ENCODE data around the gene MCC.
"Not testable (repeated sequence)": the region's sequence is repeated elsewhere in the genome, so short reads cannot be mapped to it uniquely, and the experiment has no call there.

The MCC gene

DNA sequence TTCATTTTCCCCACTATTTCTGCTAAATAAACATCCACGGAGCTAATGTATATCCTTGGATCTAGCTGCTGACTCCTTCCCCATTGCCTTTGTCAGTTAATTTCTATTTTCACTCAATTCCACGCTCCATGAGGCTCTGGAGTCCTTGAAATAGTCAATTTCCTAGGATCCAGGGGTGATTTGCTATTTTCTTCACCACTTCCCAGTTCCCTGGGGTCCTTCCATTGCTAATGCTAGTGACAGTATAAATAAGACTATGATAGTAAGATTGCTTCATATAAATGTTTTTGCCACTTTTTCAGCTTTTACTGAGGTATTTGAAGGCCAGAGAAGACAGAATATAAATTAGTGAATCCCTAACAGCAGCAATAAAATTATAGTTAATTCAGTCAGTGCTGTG is 66.6 kb downstream of the MCC start:
- DNase-seq, result no peak

GRCh38 chr5:113405530-113405929 is 82.7 kb downstream of the MCC start:
- DNase-seq, result no peak

- no peak for DNase-seq
These were observed 84.0 kb downstream of the MCC start for GRCh38 chr5:113404269-113404668.

- DNase-seq, result not testable (repeated sequence)
These were observed 90.3 kb downstream of the MCC start for GRCh38 chr5:113397986-113398385.

GRCh38 chr5:113397046-113397445 is 91.2 kb downstream of the MCC start:
- no peak for DNase-seq

- DNase-seq, result no peak
These were observed 93.6 kb downstream of the MCC start for GRCh38 chr5:113394658-113395057.

GRCh38 chr5:113390224-113390623 is 98.0 kb downstream of the MCC start:
- no peak for DNase-seq

GRCh38 chr5:113389116-113389515 is 99.1 kb downstream of the MCC start:
- DNase-seq, result no peak

DNA sequence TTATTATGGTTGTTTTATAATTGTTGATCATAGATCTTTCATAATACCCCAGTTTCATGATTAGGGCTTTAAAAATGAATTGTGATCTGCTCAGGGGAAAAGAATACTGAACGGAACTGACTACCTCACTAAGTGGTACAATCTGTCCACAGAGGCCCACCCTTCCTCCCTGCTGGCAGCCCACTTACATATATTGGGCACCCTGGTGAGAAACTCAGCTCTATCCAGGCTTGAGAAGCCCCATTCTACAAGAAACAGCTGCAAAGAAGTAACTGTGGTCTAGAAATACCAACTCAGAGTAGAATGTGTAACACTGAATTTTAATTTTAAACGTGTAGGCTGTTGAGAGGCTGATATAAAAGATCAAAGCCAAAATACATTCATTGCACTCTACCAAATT is 100.4 kb downstream of the MCC start:
- peak; percentile 24 for DNase-seq

GRCh38 chr5:113384782-113385285 is 103.4 kb downstream of the MCC start:
- DNase-seq, result no peak

GRCh38 chr5:113382731-113383130 is 105.5 kb downstream of the MCC start:
- DNase-seq, result peak; percentile 22

GRCh38 chr5:113381791-113382190 is 106.5 kb downstream of the MCC start:
- peak; percentile 39 for DNase-seq

DNA sequence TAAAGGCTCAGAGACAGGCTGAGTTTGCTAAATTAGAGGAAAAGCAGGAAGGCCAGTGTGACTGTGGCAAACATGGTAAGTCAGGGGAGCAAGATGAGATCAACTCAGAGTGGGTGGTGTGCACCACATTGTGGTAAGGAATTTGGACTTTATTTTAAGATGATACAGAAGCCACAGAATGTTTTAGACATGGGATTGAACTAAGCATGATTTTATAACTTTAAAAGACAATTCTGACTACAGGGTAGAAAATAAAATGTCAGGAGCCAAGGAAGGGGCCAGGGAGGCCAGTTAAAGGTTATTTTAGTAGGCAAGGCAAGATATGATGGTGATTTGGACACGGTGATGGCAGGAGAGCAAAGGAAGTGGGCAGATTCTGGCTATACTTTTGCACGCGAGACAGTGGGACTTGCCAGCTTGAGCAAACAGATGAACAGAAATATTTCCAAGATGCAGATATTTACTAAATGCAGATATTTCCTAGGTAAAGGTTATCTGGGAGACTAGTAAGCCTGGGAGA is 107.4 kb downstream of the MCC start:
- DNase-seq, result no peak

DNA sequence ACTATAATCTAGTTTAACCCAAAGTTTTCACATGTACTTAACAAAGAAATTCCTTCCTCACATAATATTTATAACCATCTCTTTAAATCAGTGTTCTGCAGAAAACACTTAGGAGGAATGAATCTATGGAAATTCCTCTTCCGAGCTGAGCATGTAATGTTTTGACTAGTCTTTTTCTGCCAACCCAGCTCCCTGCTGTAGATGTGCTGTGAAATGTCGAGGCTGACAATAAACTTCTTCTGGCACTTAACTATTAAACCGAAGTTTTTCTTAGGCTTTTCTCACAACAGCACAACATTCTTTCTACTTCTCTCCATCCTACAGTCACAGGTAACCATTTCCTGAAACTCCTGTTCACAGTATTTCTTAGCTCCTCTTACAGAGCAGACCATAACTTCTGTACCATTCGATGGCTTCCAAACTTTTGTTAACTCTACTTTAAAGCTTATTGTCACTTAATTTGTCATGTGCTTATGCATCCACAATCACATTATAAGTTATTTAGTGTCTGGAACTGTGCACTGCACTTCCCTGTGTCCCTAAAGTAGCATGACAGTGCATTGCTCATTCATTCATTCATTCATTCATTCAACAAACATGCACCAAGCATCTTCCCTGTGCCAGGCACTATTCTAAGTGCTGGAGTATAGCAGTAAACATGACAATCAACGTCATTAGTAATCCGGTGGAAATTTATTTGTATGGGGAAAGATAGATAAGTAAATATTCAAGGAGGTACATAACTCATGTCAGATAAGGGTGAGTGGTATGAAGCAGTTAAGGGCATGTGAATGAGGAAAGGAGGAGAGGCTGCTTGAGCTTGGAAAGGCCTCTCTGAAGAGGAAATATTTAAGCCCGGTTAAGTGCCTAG is 108.1 kb downstream of the MCC start:
- DNase-seq, result no peak

DNA sequence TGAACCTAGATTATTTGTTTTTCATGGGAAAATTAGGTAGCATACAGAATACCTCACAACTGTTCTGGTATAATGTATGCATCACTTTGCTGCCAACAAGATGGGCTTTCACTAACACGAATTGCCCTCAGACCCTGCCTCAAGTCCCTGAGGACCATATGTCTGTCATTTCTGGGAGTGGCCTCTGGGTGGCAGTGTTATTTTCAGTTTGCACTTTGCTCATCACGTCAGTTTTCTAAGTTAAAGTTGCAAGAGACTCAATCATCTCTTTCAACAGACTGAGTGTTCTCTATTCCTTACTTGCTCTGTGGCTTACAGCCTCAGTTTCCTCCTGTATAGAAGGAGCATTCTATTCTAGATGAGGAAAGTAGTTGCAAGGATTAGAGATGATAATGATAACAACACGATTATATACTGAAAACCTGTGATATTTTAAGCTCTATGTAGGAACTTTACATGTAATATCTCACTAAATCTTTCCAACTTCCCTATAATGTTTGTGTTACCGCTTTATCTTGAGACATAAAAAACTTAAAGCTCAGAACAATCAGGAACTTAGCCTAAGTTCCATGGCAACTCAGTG is 109.2 kb downstream of the MCC start:
- peak; percentile 56 for DNase-seq

- DNase-seq, result no peak
These were observed 109.7 kb downstream of the MCC start for GRCh38 chr5:113378514-113378913.

- no peak for DNase-seq
These were observed 110.2 kb downstream of the MCC start for GRCh38 chr5:113378081-113378480.

DNA sequence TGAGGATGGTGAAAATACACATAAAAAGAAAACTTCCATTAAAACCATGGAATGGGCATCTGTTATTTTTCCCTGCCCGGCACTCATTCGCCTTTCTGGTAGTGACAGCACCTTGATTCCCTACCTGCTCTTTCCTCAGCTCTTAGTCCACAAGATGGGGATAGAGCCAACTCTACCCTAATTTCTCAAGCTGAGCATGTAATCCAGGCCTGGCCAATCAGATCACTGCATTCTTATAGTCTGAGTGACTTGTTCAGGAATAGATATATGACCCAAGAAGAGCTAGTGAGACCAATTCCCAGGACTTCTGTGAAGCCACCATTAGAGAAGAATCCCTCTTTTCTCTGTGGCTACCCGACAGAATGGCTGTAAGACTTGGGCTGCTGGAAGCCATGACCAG is 111.6 kb downstream of the MCC start:
- DNase-seq, result no peak

DNA sequence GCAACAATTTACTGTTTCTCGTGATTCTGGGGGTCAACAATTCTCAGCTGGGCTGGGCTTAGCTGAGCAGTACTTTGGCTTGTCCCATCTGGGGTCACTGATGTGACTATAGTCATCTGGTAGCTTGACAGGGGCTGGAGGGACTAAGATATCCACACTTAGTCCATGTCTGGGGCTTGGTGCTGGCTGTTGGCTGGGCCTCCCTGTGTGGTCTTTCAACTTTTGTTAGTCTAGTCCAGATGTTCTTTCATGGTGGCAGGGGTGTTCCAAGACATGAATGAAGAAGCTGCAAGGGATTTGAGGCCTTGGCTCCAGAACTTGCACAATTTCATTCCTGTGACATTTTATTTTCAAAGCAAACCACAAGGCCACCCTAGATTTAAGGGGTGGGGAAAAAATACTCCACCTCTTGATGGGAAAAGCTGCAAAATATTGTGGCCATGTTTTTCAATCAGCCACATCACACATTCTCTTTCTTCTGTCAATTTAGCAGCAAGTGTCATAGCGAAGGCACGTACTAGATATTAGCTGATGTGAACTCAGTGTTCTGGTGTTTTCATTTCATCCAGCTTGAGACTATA is 112.7 kb downstream of the MCC start:
- DNase-seq, result peak; percentile 58

DNA sequence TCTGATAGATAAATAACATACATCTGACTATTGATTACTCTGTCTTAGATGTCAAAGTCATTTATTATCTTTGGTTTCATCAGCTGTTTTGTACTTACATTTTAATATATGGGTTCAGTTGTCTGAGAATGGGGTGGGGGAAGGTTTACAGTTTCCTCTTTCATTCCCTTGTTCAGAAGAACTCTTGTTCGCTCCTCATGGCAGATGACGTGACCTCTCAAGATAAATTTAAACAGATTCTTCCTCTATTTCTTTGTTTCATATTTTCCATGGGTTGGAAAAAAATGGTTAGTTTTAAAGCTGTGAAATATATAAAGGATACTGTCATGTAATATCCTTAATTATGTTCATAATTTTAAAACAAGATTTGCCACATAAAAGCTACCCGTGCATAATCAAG is 114.8 kb downstream of the MCC start:
- no peak for DNase-seq

DNA sequence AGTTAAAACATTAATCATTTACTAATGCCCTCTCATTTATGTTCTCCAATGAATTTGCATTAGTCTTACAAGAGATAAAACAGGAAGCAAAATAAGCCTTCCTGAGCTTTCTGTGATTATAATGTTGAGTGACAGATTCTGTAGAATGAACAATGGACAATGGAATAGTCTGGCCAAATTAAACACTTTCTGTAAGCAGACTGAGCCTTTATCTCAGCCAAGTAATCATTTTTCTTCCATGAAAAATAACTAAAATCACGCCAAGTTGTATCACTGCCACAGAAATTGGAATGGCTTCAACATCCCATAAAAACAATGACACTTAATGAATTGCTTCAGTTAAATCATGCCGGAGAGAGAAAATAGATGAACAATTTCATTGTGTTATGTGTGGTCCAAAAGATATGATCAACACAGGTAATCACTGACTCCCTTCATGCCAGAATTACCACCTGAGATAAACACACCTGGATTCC is 116.5 kb downstream of the MCC start:
- DNase-seq, result no peak

DNA sequence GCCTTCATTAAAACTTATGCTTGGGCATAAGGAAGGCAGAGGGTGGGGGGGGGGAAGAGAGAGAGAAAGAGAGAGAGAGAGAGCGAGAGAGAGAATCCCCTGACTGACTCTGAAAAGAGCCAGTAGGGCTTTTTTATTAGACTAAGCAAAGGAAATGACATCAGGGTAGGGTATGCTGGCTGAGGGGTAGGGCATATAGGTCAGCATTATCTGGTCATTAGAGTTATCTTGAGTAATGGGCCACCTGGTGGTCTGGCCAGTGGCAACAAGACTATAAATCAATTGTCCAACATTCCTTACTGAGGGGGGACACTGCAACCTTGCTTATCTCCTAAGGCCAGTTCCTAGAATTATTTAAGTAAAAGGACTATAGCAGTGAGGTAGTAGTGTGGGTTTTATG is 120.7 kb downstream of the MCC start:
- DNase-seq, result no peak

GRCh38 chr5:113364466-113364865 is 123.8 kb downstream of the MCC start:
- no peak for DNase-seq
